Tibial artery (tissue), 4 donors: Measurements from ENCODE around the gene NUAK1.

ENCODE experiments used
- DNase-seq, 2 donors: peaks; one replicate each; pipeline ENCODE4 v3.0.0-alpha.2; 2019
- H3K27ac ChIP-seq, 2 donors: fragments of 200-600 bp; sonication (generic) in 1 of 2; 1 replicate in 1 of 2; 2 replicates in 1 of 2; pipeline ENCODE4 v1.5.1; 2018 to 2019; ENCODE audit warnings: mild to moderate bottlenecking in 1 of 2
- H3K27me3 ChIP-seq, 2 donors: fragments of 200-600 bp; sonication (generic) in 1 of 2; one replicate each; pipeline versions ENCODE4 v1.5.1 to v1.6.0; 2016 to 2019
- H3K36me3 ChIP-seq, 3 donors: fragments of 200-600 bp; sonication (generic) in 2 of 3; one replicate each; pipeline ENCODE4 v1.5.1; 2016 to 2019; ENCODE audit warnings: mild to moderate bottlenecking in 2 of 3
- H3K4me1 ChIP-seq, 4 donors: fragments of 200-600 bp; sonication (generic) in 2 of 4; 1 replicate in 3 of 4; 2 replicates in 1 of 4; pipeline ENCODE4 v1.5.1; 2016 to 2019
- H3K4me3 ChIP-seq, 2 donors: fragments of 200-600 bp; sonication (generic) in 1 of 2; 1 replicate in 1 of 2; 2 replicates in 1 of 2; pipeline ENCODE4 v1.5.1; 2018 to 2019; ENCODE audit warnings: mild to moderate bottlenecking in 2 of 2
- H3K9me3 ChIP-seq, 3 donors: fragments of 200-600 bp; sonication (generic) in 1 of 3; one replicate each; pipeline ENCODE4 v1.5.1; 2016 to 2019
- intact Hi-C: fragments of 100-400 bp; cut with DNase I; formaldehyde crosslinking; loops from one replicate; pipeline ENCODE4 v1.15.0; 2023; ENCODE audit warnings: low total_unique reads
- TF ChIP-seq, protein P1 (sequence below), 2 experiments: fragments of 200-600 bp in 1 of 2; fragments of 450-650 bp in 1 of 2; IDR thresholded peaks; one replicate each; pipeline ENCODE4 v1.5.1; 2017 to 2019; ENCODE audit warnings: antibody characterized with exemption in 2 of 2, mild to moderate bottlenecking in 1 of 2, moderate library complexity in 1 of 2

Gene NUAK1

DNA sequence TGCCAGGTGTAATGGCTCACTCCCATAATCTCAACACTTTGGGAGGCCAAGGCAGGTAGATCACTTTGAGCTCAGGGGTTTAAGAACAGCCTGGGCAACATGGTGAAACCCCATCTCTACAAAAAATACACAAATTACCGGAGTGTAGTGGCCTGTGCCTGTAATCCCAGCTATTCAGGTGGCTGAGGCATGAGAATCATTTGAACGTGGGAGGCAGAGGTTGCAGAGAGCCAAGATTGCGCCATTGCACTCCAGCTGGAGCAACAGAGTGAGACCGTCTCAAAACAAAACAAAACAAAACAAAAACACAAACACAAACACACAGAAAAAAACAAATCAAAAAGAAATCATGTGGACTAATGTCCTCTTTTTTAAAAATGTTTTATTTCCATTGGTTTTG, 104.4 kb downstream of the NUAK1 start:
- DNase-seq: no peak
- intact Hi-C loops: no loop called here
- Histone ChIP-seq H3K27me3 (no peaks in the 10 kb centered on the region), H3K4me1 (peaks cover 0 to 13% (median 6%) of the 10 kb centered on the region in 4 donors), H3K36me3 (no peaks in the 10 kb centered on the region), H3K9me3 (no peaks in the 10 kb centered on the region), H3K27ac (no peak overlapping the region), H3K4me3 (no peak overlapping the region)
- TF ChIP-seq, protein P1, sequence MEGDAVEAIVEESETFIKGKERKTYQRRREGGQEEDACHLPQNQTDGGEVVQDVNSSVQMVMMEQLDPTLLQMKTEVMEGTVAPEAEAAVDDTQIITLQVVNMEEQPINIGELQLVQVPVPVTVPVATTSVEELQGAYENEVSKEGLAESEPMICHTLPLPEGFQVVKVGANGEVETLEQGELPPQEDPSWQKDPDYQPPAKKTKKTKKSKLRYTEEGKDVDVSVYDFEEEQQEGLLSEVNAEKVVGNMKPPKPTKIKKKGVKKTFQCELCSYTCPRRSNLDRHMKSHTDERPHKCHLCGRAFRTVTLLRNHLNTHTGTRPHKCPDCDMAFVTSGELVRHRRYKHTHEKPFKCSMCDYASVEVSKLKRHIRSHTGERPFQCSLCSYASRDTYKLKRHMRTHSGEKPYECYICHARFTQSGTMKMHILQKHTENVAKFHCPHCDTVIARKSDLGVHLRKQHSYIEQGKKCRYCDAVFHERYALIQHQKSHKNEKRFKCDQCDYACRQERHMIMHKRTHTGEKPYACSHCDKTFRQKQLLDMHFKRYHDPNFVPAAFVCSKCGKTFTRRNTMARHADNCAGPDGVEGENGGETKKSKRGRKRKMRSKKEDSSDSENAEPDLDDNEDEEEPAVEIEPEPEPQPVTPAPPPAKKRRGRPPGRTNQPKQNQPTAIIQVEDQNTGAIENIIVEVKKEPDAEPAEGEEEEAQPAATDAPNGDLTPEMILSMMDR (IDR thresholded peaks at IDR 0.05): no peak

DNA sequence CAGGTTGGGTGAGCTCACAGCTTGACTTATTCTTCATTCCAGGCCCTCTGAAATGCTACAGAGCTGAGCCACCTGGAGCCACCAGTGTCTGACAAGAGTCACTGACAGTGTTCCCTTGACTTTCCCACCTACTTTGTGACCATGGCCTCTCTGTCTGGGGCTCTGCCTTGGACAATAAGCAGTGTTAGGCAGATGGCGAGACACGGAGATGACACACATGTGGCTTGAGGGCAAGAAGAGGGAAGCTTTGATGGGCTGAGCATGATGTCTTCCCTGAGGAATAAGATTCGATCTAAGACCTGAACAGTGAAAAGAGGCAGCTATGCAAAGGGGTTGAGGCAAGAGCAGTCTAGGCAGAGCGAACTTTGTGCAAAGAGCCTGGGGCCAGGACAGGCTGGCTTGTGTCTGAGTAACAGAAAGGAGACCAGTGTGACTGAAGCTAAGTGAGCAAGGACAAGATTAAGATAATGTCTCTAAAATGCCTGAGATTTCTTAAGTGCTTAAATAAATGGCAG, 105.5 kb downstream of the NUAK1 start:
- intact Hi-C loops: no loop called here
- peaks cover 0 to 13% (median 6%) of the 10 kb centered on the region in 4 donors for H3K4me1 ChIP-seq
- H3K27ac ChIP-seq: no peak overlapping the region
- no peak overlapping the region for H3K4me3 ChIP-seq
- no peaks in the 10 kb centered on the region for H3K9me3 ChIP-seq
- TF ChIP-seq, protein P1 (IDR thresholded peaks at IDR 0.05): no peak
- H3K27me3 ChIP-seq: no peaks in the 10 kb centered on the region
- no peaks in the 10 kb centered on the region for H3K36me3 ChIP-seq
- DNase-seq: no peak

DNA sequence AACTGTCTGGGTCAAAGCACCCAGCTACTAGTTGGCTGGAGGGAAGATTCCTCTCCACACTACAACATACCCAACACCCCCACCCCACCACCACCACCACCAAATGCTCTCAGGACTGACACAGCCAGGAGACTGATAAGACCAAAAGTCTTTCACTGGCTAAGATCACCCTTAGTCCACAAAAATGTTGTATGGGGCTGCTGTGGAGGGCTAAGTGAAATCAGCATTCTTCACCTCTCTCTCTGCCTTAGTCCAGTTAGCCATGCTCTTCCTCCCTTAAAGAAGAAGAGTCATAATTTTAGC, 106.2 kb downstream of the NUAK1 start:
- TF ChIP-seq, protein P1 (IDR thresholded peaks at IDR 0.05): no peak
- Histone ChIP-seq H3K4me1 (peaks cover 0 to 13% (median 6%) of the 10 kb centered on the region in 4 donors), H3K9me3 (no peaks in the 10 kb centered on the region), H3K4me3 (no peak overlapping the region), H3K27ac (no peak overlapping the region), H3K36me3 (no peaks in the 10 kb centered on the region), H3K27me3 (no peaks in the 10 kb centered on the region)
- intact Hi-C loops: no loop called here
- DNase-seq: no peak

DNA sequence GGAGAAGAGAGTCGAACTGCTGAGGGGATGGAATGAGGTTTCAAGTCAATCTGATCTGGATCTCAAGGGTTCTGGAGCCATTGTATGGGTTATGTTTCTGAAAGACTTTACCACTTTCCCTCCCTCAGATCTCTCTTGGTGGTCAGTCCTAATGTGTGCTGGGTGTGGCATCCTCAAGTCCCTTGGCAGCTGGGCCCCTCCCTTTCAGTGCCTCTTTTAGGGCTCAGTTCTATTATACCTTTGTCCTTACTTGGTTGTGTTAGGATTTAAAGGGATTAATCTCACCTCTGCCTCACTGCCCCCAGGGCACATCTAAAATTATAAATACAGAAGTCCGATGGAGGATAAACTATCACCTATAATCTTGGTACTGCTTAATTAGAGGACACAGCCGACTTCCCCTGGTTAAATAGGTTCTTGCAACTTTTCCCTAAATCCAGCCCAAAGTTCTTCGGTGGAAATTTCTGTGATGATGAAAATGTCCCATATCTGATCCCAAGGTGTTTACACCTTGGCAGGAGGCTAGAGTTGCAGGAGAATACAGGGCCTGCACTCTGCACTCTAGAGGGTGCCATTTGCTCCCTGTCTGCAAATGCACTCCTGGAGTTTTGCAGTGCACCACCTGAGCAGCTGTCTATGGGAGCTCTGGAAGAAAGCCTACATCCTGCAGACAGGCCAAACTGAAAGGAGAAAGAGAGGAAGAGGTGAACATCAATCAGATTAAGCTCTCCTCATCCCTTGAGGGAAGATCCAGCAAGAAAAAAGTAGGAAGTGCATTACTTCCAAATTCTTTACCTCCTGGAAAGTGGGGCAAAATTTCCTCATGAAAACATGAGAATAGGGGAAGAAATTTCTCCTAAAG, 106.8 kb downstream of the NUAK1 start:
- no peaks in the 10 kb centered on the region for H3K36me3 ChIP-seq
- peaks cover 0 to 13% (median 6%) of the 10 kb centered on the region in 4 donors for H3K4me1 ChIP-seq
- no peak overlapping the region for H3K4me3 ChIP-seq
- H3K27me3 ChIP-seq: no peaks in the 10 kb centered on the region
- intact Hi-C loops: no loop called here
- H3K9me3 ChIP-seq: no peaks in the 10 kb centered on the region
- DNase-seq: no peak
- TF ChIP-seq, protein P1 (IDR thresholded peaks at IDR 0.05): no peak
- no peak overlapping the region for H3K27ac ChIP-seq

DNA sequence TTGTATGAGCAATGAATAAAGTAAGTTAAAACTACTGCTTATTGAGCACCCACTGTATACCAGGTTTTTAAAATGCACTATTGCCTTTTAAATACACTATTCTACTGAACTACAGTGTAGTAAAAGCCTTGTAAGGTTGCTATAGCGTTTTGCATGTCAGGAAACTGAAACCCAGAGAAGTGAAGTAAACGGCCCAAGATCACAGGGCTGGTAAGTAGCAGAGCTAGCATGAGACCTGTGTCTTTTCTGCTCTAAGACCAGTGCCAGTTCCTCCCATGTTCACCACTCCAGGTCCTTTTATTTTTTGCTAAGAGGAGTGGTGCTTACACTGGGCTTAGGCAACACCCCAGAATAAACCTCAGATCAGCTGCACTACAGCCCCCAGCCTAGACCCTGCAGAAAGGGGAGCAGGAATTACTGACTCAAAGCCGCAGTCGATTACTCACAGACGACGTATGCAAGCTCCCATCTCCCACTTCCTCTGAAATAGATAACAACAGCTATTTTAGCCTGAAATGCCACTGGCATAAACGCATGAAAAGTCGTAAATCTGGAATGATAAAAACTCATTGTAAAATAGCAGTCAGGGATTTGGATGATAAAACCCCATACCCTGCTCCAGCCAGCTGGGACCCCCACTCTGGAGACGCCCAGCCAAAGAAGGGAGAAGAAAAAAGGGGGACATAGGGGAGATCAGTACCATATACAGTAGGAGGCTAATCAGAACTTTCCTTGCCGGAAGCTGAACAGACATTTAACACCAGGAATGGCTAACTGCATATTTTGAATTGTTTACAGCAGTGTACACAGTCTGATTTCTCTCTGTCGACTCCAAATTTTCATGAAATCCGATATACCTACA, 108.3 kb downstream of the NUAK1 start:
- H3K4me1 ChIP-seq: peaks cover 0 to 13% (median 6%) of the 10 kb centered on the region in 4 donors
- intact Hi-C loops: no loop called here
- H3K36me3 ChIP-seq: no peaks in the 10 kb centered on the region
- peak overlapping the region in 1 of 2 donors; percentile 21 for H3K4me3 ChIP-seq
- peak overlapping the region; percentile 46 to 62 for H3K27ac ChIP-seq
- TF ChIP-seq, protein P1 (IDR thresholded peaks at IDR 0.05): no peak
- no peak for DNase-seq
- H3K9me3 ChIP-seq: no peaks in the 10 kb centered on the region
- H3K27me3 ChIP-seq: no peaks in the 10 kb centered on the region
